ENCODE results near the gene ACRV1.
"Not testable (repeated sequence)": the region's sequence is repeated elsewhere in the genome, so short reads cannot be mapped to it uniquely, and the experiment has no call there.

ACRV1 gene

GRCh38 chr11:125680747-125681146 lies at the start of gene ACRV1:
Gene ACRV1 (minus strand): TSS chr11:125680847. CDS start chr11:125680780, 67 bp downstream.
- Mint-ChIP-seq H3K4me3 (no peak within 1 kb of the TSS), H3K27ac (no peak within 1 kb of the TSS), H3K36me3 (peaks cover 11% of the 10 kb centered on the region), H3K27me3 (no peaks in the 10 kb centered on the region), H3K9me3 (ENCODE audit: low read depth) (no peaks in the 10 kb centered on the region), H3K4me1 (ENCODE audit: low read depth) (no peaks in the 10 kb centered on the region)

GRCh38 chr11:125728969-125729368 lies 48.3 kb upstream of the ACRV1 start:
- Mint-ChIP-seq H3K36me3 (no peaks in the 10 kb centered on the region), H3K27me3 (peaks cover 16% of the 10 kb centered on the region), H3K9me3 (ENCODE audit: low read depth) (no peaks in the 10 kb centered on the region), H3K4me3 (no peak overlapping the region), H3K4me1 (ENCODE audit: low read depth) (no peaks in the 10 kb centered on the region), H3K27ac (no peak overlapping the region)

- H3K4me3 Mint-ChIP-seq, result no peak overlapping the region
- H3K27me3 Mint-ChIP-seq, result peaks cover 20% of the 10 kb centered on the region
- no peaks in the 10 kb centered on the region for H3K9me3 Mint-ChIP-seq (ENCODE audit: low read depth)
These were observed 43.5 kb upstream of the ACRV1 start for GRCh38 chr11:125724125-125724524.

GRCh38 chr11:125720781-125721180 lies 40.1 kb upstream of the ACRV1 start:
- peaks cover 21% of the 10 kb centered on the region for H3K27me3 Mint-ChIP-seq
- no peaks in the 10 kb centered on the region for H3K9me3 Mint-ChIP-seq (ENCODE audit: low read depth)
- no peak overlapping the region for H3K4me3 Mint-ChIP-seq
- no peaks in the 10 kb centered on the region for H3K4me1 Mint-ChIP-seq (ENCODE audit: low read depth)
- H3K36me3 Mint-ChIP-seq, result no peaks in the 10 kb centered on the region
- no peak overlapping the region for H3K27ac Mint-ChIP-seq

More at GRCh38 chr11:125724125-125724524, 43.5 kb upstream of the ACRV1 start:
- H3K36me3 Mint-ChIP-seq, result no peaks in the 10 kb centered on the region
- no peaks in the 10 kb centered on the region for H3K4me1 Mint-ChIP-seq (ENCODE audit: low read depth)
- H3K27ac Mint-ChIP-seq, result no peak overlapping the region

- not testable (repeated sequence) for H3K4me3 Mint-ChIP-seq; H3K27ac Mint-ChIP-seq; H3K4me1 Mint-ChIP-seq (ENCODE audit: low read depth); H3K36me3 Mint-ChIP-seq; H3K9me3 Mint-ChIP-seq (ENCODE audit: low read depth)
- H3K27me3 Mint-ChIP-seq, result peaks cover 13% of the 10 kb centered on the region
These were observed 24.0 kb upstream of the ACRV1 start for GRCh38 chr11:125704686-125705085.

- Mint-ChIP-seq H3K27me3 (peaks cover 10% of the 10 kb centered on the region), H3K4me3 (no peak overlapping the region), H3K27ac (no peak overlapping the region), H3K36me3 (no peaks in the 10 kb centered on the region), H3K4me1 (ENCODE audit: low read depth) (no peaks in the 10 kb centered on the region), H3K9me3 (ENCODE audit: low read depth) (no peaks in the 10 kb centered on the region)
These were observed 21.4 kb upstream of the ACRV1 start for GRCh38 chr11:125701858-125702621.

GRCh38 chr11:125701018-125701610 lies 20.5 kb upstream of the ACRV1 start:
- no peaks in the 10 kb centered on the region for H3K9me3 Mint-ChIP-seq (ENCODE audit: low read depth)
- no peak overlapping the region for H3K4me3 Mint-ChIP-seq
- H3K36me3 Mint-ChIP-seq, result no peaks in the 10 kb centered on the region
- no peaks in the 10 kb centered on the region for H3K4me1 Mint-ChIP-seq (ENCODE audit: low read depth)
- no peak overlapping the region for H3K27ac Mint-ChIP-seq
- H3K27me3 Mint-ChIP-seq, result peaks cover 6% of the 10 kb centered on the region

- no peaks in the 10 kb centered on the region for H3K36me3 Mint-ChIP-seq
- H3K9me3 Mint-ChIP-seq (ENCODE audit: low read depth), result no peaks in the 10 kb centered on the region
- H3K27me3 Mint-ChIP-seq, result peaks cover 2% of the 10 kb centered on the region
- no peaks in the 10 kb centered on the region for H3K4me1 Mint-ChIP-seq (ENCODE audit: low read depth)
- H3K27ac Mint-ChIP-seq, result no peak overlapping the region
- no peak overlapping the region for H3K4me3 Mint-ChIP-seq
These were observed 14.3 kb upstream of the ACRV1 start for GRCh38 chr11:125694951-125695350.

GRCh38 chr11:125692887-125693286 lies 12.2 kb upstream of the ACRV1 start:
- H3K4me3 Mint-ChIP-seq, result no peak overlapping the region
- no peaks in the 10 kb centered on the region for H3K9me3 Mint-ChIP-seq (ENCODE audit: low read depth)
- H3K27me3 Mint-ChIP-seq, result no peaks in the 10 kb centered on the region

GRCh38 chr11:125690006-125690405 lies 9.4 kb upstream of the ACRV1 start:
- no peak overlapping the region for H3K27ac Mint-ChIP-seq
- no peaks in the 10 kb centered on the region for H3K4me1 Mint-ChIP-seq (ENCODE audit: low read depth)
- H3K27me3 Mint-ChIP-seq, result no peaks in the 10 kb centered on the region
- H3K36me3 Mint-ChIP-seq, result peaks cover 3% of the 10 kb centered on the region
- H3K9me3 Mint-ChIP-seq (ENCODE audit: low read depth), result no peaks in the 10 kb centered on the region
- no peak overlapping the region for H3K4me3 Mint-ChIP-seq

More at GRCh38 chr11:125692887-125693286, 12.2 kb upstream of the ACRV1 start:
- Mint-ChIP-seq H3K27ac (no peak overlapping the region), H3K4me1 (ENCODE audit: low read depth) (no peaks in the 10 kb centered on the region), H3K36me3 (no peaks in the 10 kb centered on the region)

- no peak overlapping the region for H3K4me3 Mint-ChIP-seq
- H3K36me3 Mint-ChIP-seq, result peaks cover 3% of the 10 kb centered on the region
- H3K4me1 Mint-ChIP-seq (ENCODE audit: low read depth), result no peaks in the 10 kb centered on the region
- H3K27ac Mint-ChIP-seq, result no peak overlapping the region
- H3K27me3 Mint-ChIP-seq, result no peaks in the 10 kb centered on the region
- no peaks in the 10 kb centered on the region for H3K9me3 Mint-ChIP-seq (ENCODE audit: low read depth)
These were observed 8.7 kb upstream of the ACRV1 start for GRCh38 chr11:125689274-125689859.

GRCh38 chr11:125688632-125689031 lies 8.0 kb upstream of the ACRV1 start:
- no peak overlapping the region for H3K4me3 Mint-ChIP-seq
- H3K4me1 Mint-ChIP-seq (ENCODE audit: low read depth), result no peaks in the 10 kb centered on the region
- peaks cover 3% of the 10 kb centered on the region for H3K36me3 Mint-ChIP-seq
- no peaks in the 10 kb centered on the region for H3K27me3 Mint-ChIP-seq
- H3K9me3 Mint-ChIP-seq (ENCODE audit: low read depth), result no peaks in the 10 kb centered on the region
- H3K27ac Mint-ChIP-seq, result no peak overlapping the region

GRCh38 chr11:125688066-125688465 lies 7.4 kb upstream of the ACRV1 start:
- Mint-ChIP-seq H3K27ac (no peak overlapping the region), H3K9me3 (ENCODE audit: low read depth) (no peaks in the 10 kb centered on the region), H3K36me3 (peaks cover 3% of the 10 kb centered on the region), H3K4me3 (no peak overlapping the region), H3K27me3 (no peaks in the 10 kb centered on the region), H3K4me1 (ENCODE audit: low read depth) (no peaks in the 10 kb centered on the region)

GRCh38 chr11:125685228-125685627 lies 4.6 kb upstream of the ACRV1 start:
- Mint-ChIP-seq H3K4me3 (no peak overlapping the region), H3K27ac (no peak overlapping the region), H3K27me3 (no peaks in the 10 kb centered on the region), H3K9me3 (ENCODE audit: low read depth) (no peaks in the 10 kb centered on the region), H3K4me1 (ENCODE audit: low read depth) (no peaks in the 10 kb centered on the region), H3K36me3 (peaks cover 3% of the 10 kb centered on the region)

GRCh38 chr11:125679837-125680236 lies 810 bp downstream of the ACRV1 start:
- no peaks in the 10 kb centered on the region for H3K4me1 Mint-ChIP-seq (ENCODE audit: low read depth)
- no peaks in the 10 kb centered on the region for H3K9me3 Mint-ChIP-seq (ENCODE audit: low read depth)
- H3K27me3 Mint-ChIP-seq, result no peaks in the 10 kb centered on the region
- peaks cover 8% of the 10 kb centered on the region for H3K36me3 Mint-ChIP-seq
- H3K4me3 Mint-ChIP-seq, result no peak overlapping the region
- no peak overlapping the region for H3K27ac Mint-ChIP-seq

All from activated naive CD8-positive, alpha-beta T cell (primary cell).